Transverse colon (tissue), 4 donors: ENCODE measurements around the gene C16orf92. TPM values are rescaled to one million over a fixed set of nuclear protein-coding genes. Genes with fewer than 3 reads are reported as not detected.

Experiments
- DNase-seq: peaks from one replicate; pipeline ENCODE4 v3.0.0-alpha.2; 2019
- H3K27ac ChIP-seq, 4 donors: fragments of 200-600 bp; sonication (generic); 2 replicates each; pipeline ENCODE4 v1.5.1; 2016 to 2018; ENCODE audit warnings: inconsistent platforms in 4 of 4
- H3K27me3 ChIP-seq: fragments of 200-600 bp; sonication (generic); 2 replicates; pipeline ENCODE4 v1.5.1; 2017; ENCODE audit warnings: inconsistent platforms
- H3K36me3 ChIP-seq, 4 donors: fragments of 200-600 bp; sonication (generic); 2 replicates each; pipeline ENCODE4 v1.5.1; 2017 to 2019; ENCODE audit warnings: inconsistent platforms in 4 of 4
- H3K4me1 ChIP-seq, 4 donors: fragments of 200-600 bp; sonication (generic); 2 replicates each; pipeline ENCODE4 v1.5.1; 2017 to 2020; ENCODE audit warnings: inconsistent platforms in 4 of 4
- H3K4me3 ChIP-seq, 4 donors: fragments of 200-600 bp; sonication (generic); 1 replicate in 1 of 4; 2 replicates in 3 of 4; pipeline versions ENCODE4 v1.5.1 to v1.6.1; 2017 to 2019; ENCODE audit warnings: inconsistent platforms in 4 of 4
- H3K9me3 ChIP-seq, 2 donors: fragments of 200-600 bp; sonication (generic); 2 replicates each; pipeline ENCODE4 v1.5.1; 2017 to 2019; ENCODE audit warnings: inconsistent platforms in 2 of 2
- EP300 ChIP-seq: sonication (generic); formaldehyde crosslinking; IDR thresholded peaks from one replicate; pipeline ENCODE4 v1.6.1; 2017; ENCODE audit warnings: antibody characterized with exemption, low read depth
- POLR2A ChIP-seq: fragments of 450-650 bp; IDR thresholded peaks from one replicate; pipeline ENCODE4 v1.6.1; 2016; ENCODE audit warnings: antibody characterized with exemption, mild to moderate bottlenecking, moderate library complexity
- POLR2AphosphoS5 ChIP-seq, 3 donors: sonication (generic); formaldehyde crosslinking; IDR thresholded peaks; one replicate each; pipeline ENCODE4 v1.6.1; 2016; ENCODE audit warnings: antibody characterized with exemption in 3 of 3
- WGBS, 2 donors: methylation state at CpG; one replicate each; pipeline ENCODE4 v1.1.5; 2018; ENCODE audit warnings: low coverage in 1 of 2; 5-methylcytosine and 5-hydroxymethylcytosine counted together
- in situ Hi-C, 4 donors: fragments of 200-750 bp; cut with MboI; loops; one replicate each; pipeline versions ENCODE4 v1.15.0 to v1.15.1; 2017; ENCODE audit warnings: low sequenced_read_pairs in 3 of 4, low pct_ligation_motif_present in 1 of 4, low pct_unique_long_range_greater_than_20kb in 1 of 4
- intact Hi-C: fragments of 100-400 bp; cut with DNase I; formaldehyde crosslinking; loops from one replicate; pipeline ENCODE4 v1.15.1; 2023; ENCODE audit warnings: low total_unique reads
- total RNA-seq, 4 donors: library from RNA; depleted of rRNA; stranded (reverse); fragments of >200 nt; gene quantifications; one replicate each; pipeline ENCODE4 v1.1.0, GENCODE V29; 2016
- TF ChIP-seq, protein P1 (sequence below), 5 experiments: fragments of 200-600 bp in 3 of 5; fragments of 450-650 bp in 2 of 5; sonication (generic) in 3 of 5; IDR thresholded peaks; 1 replicate in 2 of 5; 2 replicates in 3 of 5; pipeline ENCODE4 v1.5.1; 2016 to 2017; ENCODE audit warnings: antibody characterized with exemption in 5 of 5, inconsistent platforms in 3 of 5, mild to moderate bottlenecking in 2 of 5, moderate library complexity in 1 of 5

Gene C16orf92
- total RNA-seq, 4 donors from 2014 or later, result not detected

- Histone ChIP-seq H3K36me3 (peaks cover 3 to 31% (median 16%) of the 10 kb centered on the region in 4 donors), H3K27me3 (no peaks in the 10 kb centered on the region), H3K4me1 (peaks cover 41 to 60% (median 52%) of the 10 kb centered on the region in 4 donors), H3K4me3 (peak within 1 kb of the TSS; percentile 74 to 94 (median 82)), H3K9me3 (no peaks in the 10 kb centered on the region), H3K27ac (peak within 1 kb of the TSS; percentile 91 to 99 (median 98))
- in situ Hi-C loops (no loop called here), intact Hi-C loops (no loop called here)
- peak; percentile 97 for DNase-seq
- TF ChIP-seq, protein P1, sequence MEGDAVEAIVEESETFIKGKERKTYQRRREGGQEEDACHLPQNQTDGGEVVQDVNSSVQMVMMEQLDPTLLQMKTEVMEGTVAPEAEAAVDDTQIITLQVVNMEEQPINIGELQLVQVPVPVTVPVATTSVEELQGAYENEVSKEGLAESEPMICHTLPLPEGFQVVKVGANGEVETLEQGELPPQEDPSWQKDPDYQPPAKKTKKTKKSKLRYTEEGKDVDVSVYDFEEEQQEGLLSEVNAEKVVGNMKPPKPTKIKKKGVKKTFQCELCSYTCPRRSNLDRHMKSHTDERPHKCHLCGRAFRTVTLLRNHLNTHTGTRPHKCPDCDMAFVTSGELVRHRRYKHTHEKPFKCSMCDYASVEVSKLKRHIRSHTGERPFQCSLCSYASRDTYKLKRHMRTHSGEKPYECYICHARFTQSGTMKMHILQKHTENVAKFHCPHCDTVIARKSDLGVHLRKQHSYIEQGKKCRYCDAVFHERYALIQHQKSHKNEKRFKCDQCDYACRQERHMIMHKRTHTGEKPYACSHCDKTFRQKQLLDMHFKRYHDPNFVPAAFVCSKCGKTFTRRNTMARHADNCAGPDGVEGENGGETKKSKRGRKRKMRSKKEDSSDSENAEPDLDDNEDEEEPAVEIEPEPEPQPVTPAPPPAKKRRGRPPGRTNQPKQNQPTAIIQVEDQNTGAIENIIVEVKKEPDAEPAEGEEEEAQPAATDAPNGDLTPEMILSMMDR (IDR thresholded peaks at IDR 0.05), result peak in 2 of 5 experiments; percentile 11 to 29
- TF ChIP-seq POLR2A, result peak; percentile 99
- TF ChIP-seq EP300, result no peak
- peak; percentile 96 to 99 (median 99) for TF ChIP-seq POLR2AphosphoS5 (IDR thresholded peaks at IDR 0.05)
- WGBS, 2 donors, result 0% methylated on average over 75 of the region's 99 CpGs; no CpG with 5 or more reads in 1 of the 2 donors
Observed at GRCh38 chr16:30065102-30065942, 42.3 kb downstream of the C16orf92 start, which contains the start of gene ALDOA. Gene ALDOA, plus strand, starts transcription at chr16:30065760. Its CDS starts 1,138 bp downstream, at chr16:30066898.

- H3K27ac ChIP-seq, result peak overlapping the region; percentile 91 to 99 (median 98)
- WGBS, 2 donors, result 0 to 2% methylated on average over 16 to 27 of the region's 44 CpGs
- peak overlapping the region; percentile 74 to 94 (median 82) for H3K4me3 ChIP-seq
- peaks cover 41 to 63% (median 54%) of the 10 kb centered on the region in 4 donors for H3K4me1 ChIP-seq
- peaks cover 3 to 39% (median 20%) of the 10 kb centered on the region in 4 donors for H3K36me3 ChIP-seq
- H3K27me3 ChIP-seq, result no peaks in the 10 kb centered on the region
- no peaks in the 10 kb centered on the region for H3K9me3 ChIP-seq
- TF ChIP-seq POLR2A (no peak), EP300 (no peak), POLR2AphosphoS5 (IDR thresholded peaks at IDR 0.05) (no peak)
- TF ChIP-seq, protein P1 (IDR thresholded peaks at IDR 0.05), result no peak
- DNase-seq, result peak; percentile 21
- intact Hi-C loops, result no loop called here
- in situ Hi-C loops, result no loop called here
Observed at GRCh38 chr16:30065943-30066760, 43.2 kb downstream of the C16orf92 start.

DNA sequence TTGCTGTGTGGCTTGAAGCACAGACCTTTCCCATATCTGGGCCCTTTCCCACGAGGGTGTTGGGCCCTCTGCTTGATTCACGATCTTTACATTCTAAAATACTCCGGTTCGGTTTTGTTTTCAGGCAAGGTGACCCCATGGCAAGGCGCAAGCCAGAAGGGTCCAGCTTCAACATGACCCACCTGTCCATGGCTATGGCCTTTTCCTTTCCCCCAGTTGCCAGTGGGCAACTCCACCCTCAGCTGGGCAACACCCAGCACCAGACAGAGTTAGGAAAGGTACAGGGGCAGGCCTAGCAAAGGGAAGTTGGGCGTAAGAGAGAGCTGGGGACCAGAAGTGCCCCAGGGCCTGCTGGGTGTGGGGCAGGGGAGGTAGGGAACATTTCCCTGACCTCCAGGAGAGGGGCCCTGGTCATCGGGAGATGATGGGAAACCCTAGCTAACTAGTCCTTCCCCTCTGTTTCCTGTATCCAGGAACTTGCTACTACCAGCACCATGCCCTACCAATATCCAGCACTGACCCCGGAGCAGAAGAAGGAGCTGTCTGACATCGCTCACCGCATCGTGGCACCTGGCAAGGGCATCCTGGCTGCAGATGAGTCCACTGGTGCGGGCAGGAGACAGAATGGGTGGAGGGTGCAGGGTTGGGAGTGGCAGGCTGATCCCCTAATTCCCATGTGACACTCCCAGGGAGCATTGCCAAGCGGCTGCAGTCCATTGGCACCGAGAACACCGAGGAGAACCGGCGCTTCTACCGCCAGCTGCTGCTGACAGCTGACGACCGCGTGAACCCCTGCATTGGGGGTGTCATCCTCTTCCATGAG lies 44.0 kb downstream of the C16orf92 start:
- intact Hi-C loops (no loop called here), in situ Hi-C loops (no loop called here)
- no peaks in the 10 kb centered on the region for H3K27me3 ChIP-seq
- H3K36me3 ChIP-seq, result peaks cover 3 to 47% (median 23%) of the 10 kb centered on the region in 4 donors
- peak; percentile 57 for DNase-seq
- TF ChIP-seq POLR2A (peak; percentile 17), POLR2AphosphoS5 (IDR thresholded peaks at IDR 0.05) (peak in 2 of 3 donors; percentile 7 to 44)
- TF ChIP-seq, protein P1 (IDR thresholded peaks at IDR 0.05), result no peak
- peak overlapping the region; percentile 91 to 99 (median 98) for H3K27ac ChIP-seq
- H3K9me3 ChIP-seq, result no peaks in the 10 kb centered on the region
- WGBS, 2 donors, result 20 to 80% methylated on average over 1 to 21 of the region's 21 CpGs
- H3K4me3 ChIP-seq, result peak overlapping the region; percentile 74 to 94 (median 82)
- peaks cover 41 to 63% (median 54%) of the 10 kb centered on the region in 4 donors for H3K4me1 ChIP-seq
